IPS DF 4.7 (cell line): ENCODE data around the gene UBXN4.
A peak's percentile ranks its signal among the peaks of the same experiment; 100 is the strongest.
"Not testable (repeated sequence)": the region's sequence is repeated elsewhere in the genome, so short reads cannot be mapped to it uniquely, and the experiment has no call there.

Experiments used
- DNase-seq: peaks from one replicate; pipeline ENCODE4 v3.0.0-alpha.2; 2013; ENCODE audit warnings: low spot score; ENCODE audit errors: extremely low read depth

Gene UBXN4

GRCh38 chr2:135741395-135742324 is at the start of gene UBXN4:
UBXN4 (plus strand) TSS chr2:135741855; CDS start chr2:135741930, 75 bp downstream.
- DNase-seq: peak; percentile 97

- no peak for DNase-seq
These were observed 46.9 kb upstream of the UBXN4 start for GRCh38 chr2:135694711-135695110.

- DNase-seq: no peak
These were observed 42.8 kb upstream of the UBXN4 start for GRCh38 chr2:135698838-135699237.

- no peak for DNase-seq
These were observed 40.2 kb upstream of the UBXN4 start for GRCh38 chr2:135701442-135701841.

GRCh38 chr2:135703300-135703699 is 38.4 kb upstream of the UBXN4 start:
- DNase-seq: no peak

- DNase-seq: not testable (repeated sequence)
These were observed 37.6 kb upstream of the UBXN4 start for GRCh38 chr2:135704075-135704474.

- no peak for DNase-seq
These were observed 33.5 kb upstream of the UBXN4 start for GRCh38 chr2:135708159-135708558.

- peak; percentile 5 for DNase-seq
These were observed 31.7 kb upstream of the UBXN4 start for GRCh38 chr2:135709992-135710391.

GRCh38 chr2:135715086-135715485 is 26.6 kb upstream of the UBXN4 start:
- DNase-seq: not testable (repeated sequence)

- no peak for DNase-seq
These were observed 13.5 kb upstream of the UBXN4 start for GRCh38 chr2:135728064-135728743.

- no peak for DNase-seq
These were observed 9.1 kb upstream of the UBXN4 start for GRCh38 chr2:135732561-135732960.

- DNase-seq: no peak
These were observed 8.6 kb upstream of the UBXN4 start for GRCh38 chr2:135733045-135733444.

- no peak for DNase-seq
These were observed 5.1 kb upstream of the UBXN4 start for GRCh38 chr2:135736546-135736945.

GRCh38 chr2:135740206-135740605 is 1.4 kb upstream of the UBXN4 start:
- no peak for DNase-seq

GRCh38 chr2:135741043-135741394 is 636 bp upstream of the UBXN4 start:
- no peak for DNase-seq

- no peak for DNase-seq
These were observed 686 bp downstream of the UBXN4 start for GRCh38 chr2:135742325-135742757.

GRCh38 chr2:135743860-135744259 is 2.2 kb downstream of the UBXN4 start:
- no peak for DNase-seq

- no peak for DNase-seq
These were observed 3.2 kb downstream of the UBXN4 start for GRCh38 chr2:135744760-135745314.

GRCh38 chr2:135745545-135745944 is 3.9 kb downstream of the UBXN4 start:
- DNase-seq: no peak

- no peak for DNase-seq
These were observed 13.9 kb downstream of the UBXN4 start for GRCh38 chr2:135755573-135755972.

GRCh38 chr2:135756692-135757091 is 15.0 kb downstream of the UBXN4 start:
- DNase-seq: no peak

GRCh38 chr2:135762022-135762421 is 20.4 kb downstream of the UBXN4 start:
- no peak for DNase-seq
